GM12874 (cell line): ENCODE measurements around the gene PTCD1.

Experiments used
- CTCF ChIP-seq: IDR thresholded peaks from 2 replicates; pipeline ENCODE4 v1.5.1; 2011; ENCODE audit warnings: low read depth, mild to moderate bottlenecking, control low read depth, low read length, moderate library complexity; ENCODE audit not compliant: insufficient read depth

PTCD1 gene

GRCh38 chr7:99438573-99439480 lies at the start of gene PTCD1, which contains the start of gene CPSF4:
TSS of gene PTCD1 (minus strand) at chr7:99438798. CDS start at chr7:99435242, 3,556 bp downstream.
TSS of gene CPSF4 (plus strand) at chr7:99438943. CDS start at chr7:99439083, 140 bp downstream.
- TF ChIP-seq CTCF = no peak

GRCh38 chr7:99485094-99485493 lies 46.5 kb upstream of the PTCD1 start:
- TF ChIP-seq CTCF = no peak

- TF ChIP-seq CTCF = no peak
These were observed 40.2 kb upstream of the PTCD1 start for GRCh38 chr7:99478464-99479440.

GRCh38 chr7:99476107-99476506 lies 37.5 kb upstream of the PTCD1 start:
- TF ChIP-seq CTCF = no peak

GRCh38 chr7:99473315-99473596 lies 34.7 kb upstream of the PTCD1 start:
- TF ChIP-seq CTCF = no peak

GRCh38 chr7:99472561-99473314 lies 34.1 kb upstream of the PTCD1 start, which contains the start of gene ZNF789:
TSS of gene ZNF789 (plus strand) at chr7:99472890. CDS start at chr7:99476457, 3,567 bp downstream.
- no peak for TF ChIP-seq CTCF
